Fibroblast of lung (primary cell): Measurements from ENCODE around the gene SRPK2. TPM values are rescaled to one million over a fixed set of nuclear protein-coding genes. Genes with fewer than 3 reads are reported as not detected.

Source experiments
- DNase-seq, 2 donors: peaks; one replicate each; pipeline versions ENCODE4 v3.0.0 to v3.0.0-alpha.2; 2010; ENCODE audit warnings: low read depth in 2 of 2
- H2AFZ ChIP-seq: 2 replicates; pipeline ENCODE4 v1.5.1; 2012; ENCODE audit warnings: low read length, control low read depth, inconsistent platforms
- H3K27ac ChIP-seq: 2 replicates; pipeline ENCODE4 v1.5.1; 2011; ENCODE audit warnings: low read length, control low read depth; ENCODE audit not compliant: insufficient read depth
- H3K27me3 ChIP-seq: 2 replicates; pipeline ENCODE4 v1.5.1; 2011; ENCODE audit warnings: mild to moderate bottlenecking, low read length; ENCODE audit not compliant: control insufficient read depth, insufficient read depth
- H3K36me3 ChIP-seq: 2 replicates; pipeline ENCODE4 v1.5.1; 2011; ENCODE audit warnings: low read length; ENCODE audit not compliant: control insufficient read depth, insufficient read depth
- H3K4me1 ChIP-seq: 2 replicates; pipeline ENCODE4 v1.5.1; 2011; ENCODE audit warnings: low read length; ENCODE audit not compliant: control insufficient read depth, insufficient read depth; ENCODE audit errors: extremely low read depth
- H3K4me2 ChIP-seq: 2 replicates; pipeline ENCODE4 v1.5.1; 2011; ENCODE audit warnings: low read length, control low read depth; ENCODE audit not compliant: insufficient read depth; ENCODE audit errors: extremely low read depth
- H3K4me3 ChIP-seq, 4 experiments: fragments of 200-600 bp in 1 of 4; sonication (generic) in 1 of 4; replicated peaks in 1 of 4; 2 replicates each; pipeline ENCODE4 v1.5.1; 2011 to 2016; ENCODE audit warnings: low read length in 4 of 4, low read depth in 3 of 4, mild to moderate bottlenecking in 3 of 4, control low read depth in 2 of 4, inconsistent platforms in 1 of 4, mixed read lengths in 1 of 4; ENCODE audit not compliant: insufficient read depth in 1 of 4; ENCODE audit errors: control extremely low read depth in 1 of 4
- H3K79me2 ChIP-seq: 2 replicates; pipeline ENCODE4 v1.5.1; 2012; ENCODE audit warnings: mild to moderate bottlenecking, low read length, inconsistent platforms; ENCODE audit not compliant: control insufficient read depth, insufficient read depth
- H3K9ac ChIP-seq: 2 replicates; pipeline ENCODE4 v1.5.1; 2011; ENCODE audit warnings: mild to moderate bottlenecking, low read length, control low read depth; ENCODE audit not compliant: insufficient read depth
- H3K9me3 ChIP-seq: 2 replicates; pipeline ENCODE4 v1.5.1; 2012; ENCODE audit warnings: low read depth, low read length; ENCODE audit not compliant: control insufficient read depth, insufficient read depth
- H4K20me1 ChIP-seq: 2 replicates; pipeline ENCODE4 v1.5.1; 2011; ENCODE audit warnings: low read length; ENCODE audit not compliant: control insufficient read depth, insufficient read depth; ENCODE audit errors: extremely low read depth
- CTCF ChIP-seq, 2 donors: IDR thresholded peaks in 1 of 2; conservative IDR thresholded peaks in 1 of 2; 1 replicate in 1 of 2; 2 replicates in 1 of 2; pipeline ENCODE4 v1.5.1; 2011 to 2012; ENCODE audit warnings: low read length in 2 of 2, control low read depth in 1 of 2, inconsistent platforms in 1 of 2, low read depth in 1 of 2, mild to moderate bottlenecking in 1 of 2
- EZH2 ChIP-seq: IDR thresholded peaks from 2 replicates; pipeline ENCODE4 v1.5.1; 2012; ENCODE audit warnings: low read length, control low read depth, mild to moderate bottlenecking; ENCODE audit errors: missing control alignments
- polyA plus RNA-seq, 2 donors: library from polyadenylated mRNA; depleted of rRNA in 1 of 2; stranded (reverse) in 1 of 2; unstranded in 1 of 2; fragments of >200 nt; gene quantifications; 2 replicates each; pipeline ENCODE4 v1.2.1, GENCODE V29; 2011 to 2012; ENCODE audit warnings: missing spikeins in 1 of 2
- total RNA-seq: library from RNA; depleted of rRNA; stranded (reverse); fragments of >200 nt; gene quantifications from 2 replicates; pipeline ENCODE4 v1.2.1, GENCODE V29; 2014

SRPK2 gene
- total and polyA plus RNA-seq, 2 donors (not counting 1 experiment from before 2014, with no cell fraction given), result 27.8 to 61.8 TPM

- no peak overlapping the region for H2AFZ ChIP-seq
- no peaks in the 10 kb centered on the region for H3K27me3 ChIP-seq
- no peak overlapping the region for H3K4me3 ChIP-seq
- H3K4me2 ChIP-seq, result no peak overlapping the region
- H3K36me3 ChIP-seq, result peaks cover 4% of the 10 kb centered on the region
- no peak for DNase-seq
- no peak overlapping the region for H3K27ac ChIP-seq
- no peak overlapping the region for H3K9ac ChIP-seq
- no peaks in the 10 kb centered on the region for H4K20me1 ChIP-seq
- H3K4me1 ChIP-seq, result no peaks in the 10 kb centered on the region
- no peaks in the 10 kb centered on the region for H3K9me3 ChIP-seq
- H3K79me2 ChIP-seq, result no peaks in the 10 kb centered on the region
- TF ChIP-seq CTCF (conservative IDR thresholded peaks at IDR 0.05 in 1 of 2, IDR thresholded peaks at IDR 0.05 in 1 of 2; ENCODE audit: low read depth in 1 of 2, low read length in 2 of 2) (no peak), EZH2 (no peak)
These were observed 255.4 kb downstream of the SRPK2 start for GRCh38 chr7:105133358-105133757.

GRCh38 chr7:105132835-105133234 lies 255.9 kb downstream of the SRPK2 start:
- no peak for TF ChIP-seq CTCF (conservative IDR thresholded peaks at IDR 0.05 in 1 of 2, IDR thresholded peaks at IDR 0.05 in 1 of 2; ENCODE audit: low read depth in 1 of 2, low read length in 2 of 2)
- TF ChIP-seq EZH2, result no peak
- no peak overlapping the region for H3K4me3 ChIP-seq
- no peak overlapping the region for H3K9ac ChIP-seq
- H3K36me3 ChIP-seq, result peaks cover 4% of the 10 kb centered on the region
- H3K79me2 ChIP-seq, result no peaks in the 10 kb centered on the region
- H4K20me1 ChIP-seq, result no peaks in the 10 kb centered on the region
- no peaks in the 10 kb centered on the region for H3K27me3 ChIP-seq
- H3K27ac ChIP-seq, result no peak overlapping the region
- H3K4me2 ChIP-seq, result no peak overlapping the region
- no peak for DNase-seq
- H3K4me1 ChIP-seq, result no peaks in the 10 kb centered on the region
- no peak overlapping the region for H2AFZ ChIP-seq
- no peaks in the 10 kb centered on the region for H3K9me3 ChIP-seq

GRCh38 chr7:105132335-105132734 lies 256.4 kb downstream of the SRPK2 start:
- Histone ChIP-seq H4K20me1 (no peaks in the 10 kb centered on the region), H3K27ac (no peak overlapping the region), H3K27me3 (no peaks in the 10 kb centered on the region), H3K4me1 (no peaks in the 10 kb centered on the region), H2AFZ (no peak overlapping the region), H3K36me3 (peaks cover 4% of the 10 kb centered on the region), H3K79me2 (no peaks in the 10 kb centered on the region), H3K4me2 (no peak overlapping the region), H3K9ac (no peak overlapping the region), H3K4me3 (no peak overlapping the region), H3K9me3 (no peaks in the 10 kb centered on the region)
- TF ChIP-seq EZH2 (no peak), CTCF (conservative IDR thresholded peaks at IDR 0.05 in 1 of 2, IDR thresholded peaks at IDR 0.05 in 1 of 2; ENCODE audit: low read depth in 1 of 2, low read length in 2 of 2) (no peak)
- no peak for DNase-seq
